ENCODE data around the gene TPI1. TPM values are rescaled to one million over a fixed set of nuclear protein-coding genes. Genes with fewer than 3 reads are reported as not detected.

TPI1 gene
- total RNA-seq, 6 donors from 2014 or later = 137 to 407 (median 309) TPM

DNA sequence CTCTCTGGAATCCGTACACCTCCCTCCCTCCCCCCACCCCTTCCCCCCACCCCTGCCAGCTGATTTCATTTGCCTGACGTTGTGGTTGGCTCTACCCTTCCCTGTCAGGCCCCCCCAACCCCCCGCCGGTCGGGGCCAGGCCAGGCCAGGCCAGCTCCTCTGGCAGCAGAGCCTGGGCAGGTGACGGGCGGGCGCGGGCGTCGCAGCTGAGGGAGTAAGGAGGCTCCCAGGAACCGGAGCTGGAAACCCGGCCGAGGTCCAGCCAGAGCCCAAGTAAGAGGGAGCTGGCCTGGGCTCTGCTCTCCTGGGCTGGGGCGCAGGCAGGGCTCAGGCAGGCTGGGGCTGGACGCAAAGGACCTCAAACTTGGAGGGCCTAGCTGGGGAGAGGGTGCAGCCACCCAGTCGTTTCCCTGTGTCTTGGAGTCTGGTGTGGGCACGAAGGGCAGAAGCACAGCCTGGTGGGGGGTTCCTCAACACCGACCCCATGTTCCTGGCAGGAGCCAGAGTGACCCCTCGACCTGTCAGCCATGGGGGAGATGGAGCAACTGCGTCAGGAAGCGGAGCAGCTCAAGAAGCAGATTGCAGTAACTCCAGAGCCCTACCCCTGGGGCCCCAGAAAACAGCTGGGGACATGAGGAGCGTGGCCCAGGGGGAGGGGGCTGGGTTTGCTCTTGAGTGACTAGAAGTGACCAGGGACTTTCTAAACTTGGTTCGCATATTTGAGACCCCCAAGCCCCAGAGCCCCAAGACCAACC lies 26.4 kb upstream of the TPI1 start, which contains the start of gene GNB3:
GNB3 (plus strand) TSS at position 165 of the 755 bp plus-strand sequence; CDS start at position 528, 363 bp downstream.
- Histone ChIP-seq H3K4me1 (peaks cover 0 to under 1% (median 0%) of the 10 kb centered on the region in 4 donors), H3K4me3 (no peak within 1 kb of the TSS), H3K36me3 (peaks cover 0 to 17% (median 2%) of the 10 kb centered on the region in 4 donors), H3K27ac (no peak within 1 kb of the TSS), H3K27me3 (no peaks in the 10 kb centered on the region), H3K9me3 (no peaks in the 10 kb centered on the region)
- no peak for TF ChIP-seq EP300 (IDR thresholded peaks at IDR 0.05)
- ATAC-seq (ENCODE audit: low FRiP score in 2 of 2) = no peak
- peak in 1 of 2 donors; percentile 79 for DNase-seq
- 57 to 76% methylated on average over 10 to 12 of the region's 24 CpGs for WGBS, 2 donors

- H3K27me3 ChIP-seq = no peaks in the 10 kb centered on the region
- ATAC-seq (ENCODE audit: low FRiP score in 2 of 2) (no peak), DNase-seq (no peak)
- WGBS, 2 donors = 84 to 99% methylated on average over 4 of the region's 4 CpGs
- H3K4me3 ChIP-seq = no peak overlapping the region
- H3K4me1 ChIP-seq = no peaks in the 10 kb centered on the region
- peaks cover 0 to 17% (median 2%) of the 10 kb centered on the region in 4 donors for H3K36me3 ChIP-seq
- no peak overlapping the region for H3K27ac ChIP-seq
- TF ChIP-seq POLR2AphosphoS5 (IDR thresholded peaks at IDR 0.05) (no peak), EP300 (IDR thresholded peaks at IDR 0.05) (no peak), POLR2A (IDR thresholded peaks at IDR 0.05) (no peak)
- TF ChIP-seq, protein P1, sequence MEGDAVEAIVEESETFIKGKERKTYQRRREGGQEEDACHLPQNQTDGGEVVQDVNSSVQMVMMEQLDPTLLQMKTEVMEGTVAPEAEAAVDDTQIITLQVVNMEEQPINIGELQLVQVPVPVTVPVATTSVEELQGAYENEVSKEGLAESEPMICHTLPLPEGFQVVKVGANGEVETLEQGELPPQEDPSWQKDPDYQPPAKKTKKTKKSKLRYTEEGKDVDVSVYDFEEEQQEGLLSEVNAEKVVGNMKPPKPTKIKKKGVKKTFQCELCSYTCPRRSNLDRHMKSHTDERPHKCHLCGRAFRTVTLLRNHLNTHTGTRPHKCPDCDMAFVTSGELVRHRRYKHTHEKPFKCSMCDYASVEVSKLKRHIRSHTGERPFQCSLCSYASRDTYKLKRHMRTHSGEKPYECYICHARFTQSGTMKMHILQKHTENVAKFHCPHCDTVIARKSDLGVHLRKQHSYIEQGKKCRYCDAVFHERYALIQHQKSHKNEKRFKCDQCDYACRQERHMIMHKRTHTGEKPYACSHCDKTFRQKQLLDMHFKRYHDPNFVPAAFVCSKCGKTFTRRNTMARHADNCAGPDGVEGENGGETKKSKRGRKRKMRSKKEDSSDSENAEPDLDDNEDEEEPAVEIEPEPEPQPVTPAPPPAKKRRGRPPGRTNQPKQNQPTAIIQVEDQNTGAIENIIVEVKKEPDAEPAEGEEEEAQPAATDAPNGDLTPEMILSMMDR (IDR thresholded peaks at IDR 0.05) = no peak
- H3K9me3 ChIP-seq = no peaks in the 10 kb centered on the region
Observed at GRCh38 chr12:6842075-6842474, 25.3 kb upstream of the TPI1 start.

DNA sequence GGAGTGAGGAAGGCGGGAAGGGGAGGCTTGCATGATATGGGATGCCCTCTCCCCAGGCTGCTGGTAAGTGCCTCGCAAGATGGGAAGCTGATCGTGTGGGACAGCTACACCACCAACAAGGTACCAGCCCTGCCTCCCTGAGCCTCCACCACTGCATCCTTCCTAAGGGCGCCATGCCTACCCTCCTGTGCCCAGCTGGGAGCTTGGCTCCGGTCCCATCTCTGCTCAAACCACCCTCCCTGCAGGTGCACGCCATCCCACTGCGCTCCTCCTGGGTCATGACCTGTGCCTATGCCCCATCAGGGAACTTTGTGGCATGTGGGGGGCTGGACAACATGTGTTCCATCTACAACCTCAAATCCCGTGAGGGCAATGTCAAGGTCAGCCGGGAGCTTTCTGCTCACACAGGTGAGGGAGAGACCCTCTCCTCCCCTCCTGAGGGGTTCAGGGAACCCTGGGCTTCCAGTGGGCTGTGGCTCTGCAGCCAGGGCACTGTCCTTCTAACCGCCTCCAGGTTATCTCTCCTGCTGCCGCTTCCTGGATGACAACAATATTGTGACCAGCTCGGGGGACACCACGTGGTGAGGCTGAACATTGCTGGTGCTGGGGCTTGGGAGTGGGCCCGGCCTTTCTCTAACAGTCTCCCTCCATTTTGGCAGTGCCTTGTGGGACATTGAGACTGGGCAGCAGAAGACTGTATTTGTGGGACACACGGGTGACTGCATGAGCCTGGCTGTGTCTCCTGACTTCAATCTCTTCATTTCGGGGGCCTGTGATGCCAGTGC lies 24.0 kb upstream of the TPI1 start:
- H3K27me3 ChIP-seq = no peaks in the 10 kb centered on the region
- no peaks in the 10 kb centered on the region for H3K4me1 ChIP-seq
- TF ChIP-seq, protein P1 (IDR thresholded peaks at IDR 0.05) = peak in 1 of 6 experiments; percentile 6
- TF ChIP-seq POLR2A (IDR thresholded peaks at IDR 0.05) (no peak), POLR2AphosphoS5 (IDR thresholded peaks at IDR 0.05) (no peak), EP300 (IDR thresholded peaks at IDR 0.05) (no peak)
- no peak overlapping the region for H3K4me3 ChIP-seq
- DNase-seq = no peak
- 78 to 92% methylated on average over 8 to 16 of the region's 16 CpGs for WGBS, 2 donors
- no peak for ATAC-seq (ENCODE audit: low FRiP score in 2 of 2)
- H3K9me3 ChIP-seq = no peaks in the 10 kb centered on the region
- H3K36me3 ChIP-seq = peaks cover 0 to 5% (median 2%) of the 10 kb centered on the region in 4 donors
- no peak overlapping the region for H3K27ac ChIP-seq

GRCh38 chr12:6845395-6845794 lies 21.9 kb upstream of the TPI1 start:
- H3K4me3 ChIP-seq = no peak overlapping the region
- no peaks in the 10 kb centered on the region for H3K9me3 ChIP-seq
- WGBS, 2 donors = 91% methylated on average over 17 of the region's 17 CpGs
- TF ChIP-seq POLR2AphosphoS5 (IDR thresholded peaks at IDR 0.05) (no peak), EP300 (IDR thresholded peaks at IDR 0.05) (no peak), POLR2A (IDR thresholded peaks at IDR 0.05) (no peak)
- TF ChIP-seq, protein P1 (IDR thresholded peaks at IDR 0.05) = no peak
- H3K27me3 ChIP-seq = no peaks in the 10 kb centered on the region
- H3K36me3 ChIP-seq = peaks cover 0 to 3% (median 0%) of the 10 kb centered on the region in 4 donors
- ATAC-seq (ENCODE audit: low FRiP score in 2 of 2) = no peak
- H3K27ac ChIP-seq = no peak overlapping the region
- no peak for DNase-seq
- H3K4me1 ChIP-seq = peaks cover 0 to 3% (median 0%) of the 10 kb centered on the region in 4 donors

- no peaks in the 10 kb centered on the region for H3K9me3 ChIP-seq
- no peak overlapping the region for H3K27ac ChIP-seq
- no peak for ATAC-seq (ENCODE audit: low FRiP score in 2 of 2)
- H3K4me1 ChIP-seq = peaks cover 5 to 11% (median 7%) of the 10 kb centered on the region in 4 donors
- H3K27me3 ChIP-seq = no peaks in the 10 kb centered on the region
- peaks cover 0 to 3% (median 0%) of the 10 kb centered on the region in 4 donors for H3K36me3 ChIP-seq
- no peak for DNase-seq
- WGBS, 2 donors = 81 to 82% methylated on average over 7 of the region's 7 CpGs
- no peak for TF ChIP-seq POLR2AphosphoS5 (IDR thresholded peaks at IDR 0.05)
- TF ChIP-seq, protein P1 (IDR thresholded peaks at IDR 0.05) = no peak
- H3K4me3 ChIP-seq = no peak overlapping the region
Observed at GRCh38 chr12:6846316-6846869, 20.9 kb upstream of the TPI1 start.
